ENCODE measurements around the gene HDAC7. TPM values are rescaled to one million over a fixed set of nuclear protein-coding genes. Genes with fewer than 3 reads are reported as not detected.
A peak's percentile ranks its signal among the peaks of the same experiment; 100 is the strongest.

Gene HDAC7
- total RNA-seq, 4 donors from 2014 or later, result 90.4 to 186 (median 98.4) TPM

GRCh38 chr12:47793015-47793681 is 26.6 kb downstream of the HDAC7 start:
- peaks cover 14 to 100% (median 56%) of the 10 kb centered on the region in 3 donors for H3K36me3 ChIP-seq
- H3K27ac ChIP-seq, result peak overlapping the region in 1 of 4 donors; percentile 51
- H3K4me1 ChIP-seq, result peaks cover 0 to 3% (median 0%) of the 10 kb centered on the region in 4 donors
- H3K27me3 ChIP-seq, result no peaks in the 10 kb centered on the region
- 84% methylated on average over 6 to 15 of the region's 15 CpGs for WGBS, 2 donors
- DNase-seq (ENCODE audit: low spot score in 2 of 2), result no peak
- no peak overlapping the region for H3K4me3 ChIP-seq
- no peak for TF ChIP-seq POLR2A (IDR thresholded peaks at IDR 0.05)
- no peaks in the 10 kb centered on the region for H3K9me3 ChIP-seq

- TF ChIP-seq POLR2A (IDR thresholded peaks at IDR 0.05), result no peak
- TF ChIP-seq EP300 (IDR thresholded peaks at IDR 0.05), result no peak
- no peak for TF ChIP-seq CTCF (IDR thresholded peaks at IDR 0.05)
- peak overlapping the region in 2 of 4 donors; percentile 18 to 34 for H3K27ac ChIP-seq
- H3K4me3 ChIP-seq, result no peak overlapping the region
- DNase-seq (ENCODE audit: low spot score in 2 of 2), result no peak
- H3K36me3 ChIP-seq, result peaks cover 17 to 100% (median 55%) of the 10 kb centered on the region in 3 donors
- 86 to 93% methylated on average over 10 to 13 of the region's 16 CpGs for WGBS, 2 donors
- no peaks in the 10 kb centered on the region for H3K9me3 ChIP-seq
- H3K4me1 ChIP-seq, result peaks cover 0 to 11% (median 0%) of the 10 kb centered on the region in 4 donors
- no peaks in the 10 kb centered on the region for H3K27me3 ChIP-seq
These were observed 27.8 kb downstream of the HDAC7 start for GRCh38 chr12:47791874-47792273.

DNA sequence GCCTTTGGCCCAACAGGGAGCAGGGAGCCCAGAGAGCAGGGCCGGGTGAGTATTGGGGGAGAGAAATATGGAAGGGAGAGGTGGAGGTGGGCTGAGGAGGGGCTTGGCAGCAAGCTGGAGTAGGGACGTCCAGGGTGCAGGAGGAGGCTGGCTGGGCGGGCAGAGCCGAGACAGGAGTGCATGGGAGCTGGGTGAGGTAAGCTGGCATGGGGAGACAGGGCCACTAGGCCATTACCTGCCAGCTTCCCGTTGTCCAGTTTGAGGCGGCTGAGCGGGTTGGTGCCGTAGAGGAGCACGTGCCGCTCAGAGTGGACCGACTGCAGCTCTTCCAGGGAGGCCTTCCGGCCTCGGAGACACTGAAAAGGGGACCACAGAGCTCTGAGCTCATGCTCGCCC is 28.4 kb downstream of the HDAC7 start:
- H3K9me3 ChIP-seq, result no peaks in the 10 kb centered on the region
- TF ChIP-seq POLR2A (IDR thresholded peaks at IDR 0.05) (no peak), EP300 (IDR thresholded peaks at IDR 0.05) (no peak), CTCF (IDR thresholded peaks at IDR 0.05) (no peak)
- H3K4me1 ChIP-seq, result peaks cover 0 to 16% (median 4%) of the 10 kb centered on the region in 4 donors
- H3K27me3 ChIP-seq, result no peaks in the 10 kb centered on the region
- H3K27ac ChIP-seq, result peak overlapping the region in 2 of 4 donors; percentile 28 to 53
- WGBS, 2 donors, result 90 to 92% methylated on average over 14 of the region's 14 CpGs
- no peak for DNase-seq (ENCODE audit: low spot score in 2 of 2)
- peaks cover 17 to 100% (median 55%) of the 10 kb centered on the region in 3 donors for H3K36me3 ChIP-seq
- H3K4me3 ChIP-seq, result no peak overlapping the region

- peak overlapping the region in 2 of 4 donors; percentile 28 to 53 for H3K27ac ChIP-seq
- peaks cover 0 to 21% (median 8%) of the 10 kb centered on the region in 4 donors for H3K4me1 ChIP-seq
- DNase-seq (ENCODE audit: low spot score in 2 of 2), result no peak
- 88 to 95% methylated on average over 20 of the region's 20 CpGs for WGBS, 2 donors
- H3K36me3 ChIP-seq, result peaks cover 17 to 100% (median 51%) of the 10 kb centered on the region in 3 donors
- no peaks in the 10 kb centered on the region for H3K27me3 ChIP-seq
- H3K4me3 ChIP-seq, result no peak overlapping the region
- TF ChIP-seq EP300 (IDR thresholded peaks at IDR 0.05) (no peak), POLR2A (IDR thresholded peaks at IDR 0.05) (no peak), CTCF (IDR thresholded peaks at IDR 0.05) (no peak)
- H3K9me3 ChIP-seq, result no peaks in the 10 kb centered on the region
These were observed 28.9 kb downstream of the HDAC7 start for GRCh38 chr12:47790676-47791350.

DNA sequence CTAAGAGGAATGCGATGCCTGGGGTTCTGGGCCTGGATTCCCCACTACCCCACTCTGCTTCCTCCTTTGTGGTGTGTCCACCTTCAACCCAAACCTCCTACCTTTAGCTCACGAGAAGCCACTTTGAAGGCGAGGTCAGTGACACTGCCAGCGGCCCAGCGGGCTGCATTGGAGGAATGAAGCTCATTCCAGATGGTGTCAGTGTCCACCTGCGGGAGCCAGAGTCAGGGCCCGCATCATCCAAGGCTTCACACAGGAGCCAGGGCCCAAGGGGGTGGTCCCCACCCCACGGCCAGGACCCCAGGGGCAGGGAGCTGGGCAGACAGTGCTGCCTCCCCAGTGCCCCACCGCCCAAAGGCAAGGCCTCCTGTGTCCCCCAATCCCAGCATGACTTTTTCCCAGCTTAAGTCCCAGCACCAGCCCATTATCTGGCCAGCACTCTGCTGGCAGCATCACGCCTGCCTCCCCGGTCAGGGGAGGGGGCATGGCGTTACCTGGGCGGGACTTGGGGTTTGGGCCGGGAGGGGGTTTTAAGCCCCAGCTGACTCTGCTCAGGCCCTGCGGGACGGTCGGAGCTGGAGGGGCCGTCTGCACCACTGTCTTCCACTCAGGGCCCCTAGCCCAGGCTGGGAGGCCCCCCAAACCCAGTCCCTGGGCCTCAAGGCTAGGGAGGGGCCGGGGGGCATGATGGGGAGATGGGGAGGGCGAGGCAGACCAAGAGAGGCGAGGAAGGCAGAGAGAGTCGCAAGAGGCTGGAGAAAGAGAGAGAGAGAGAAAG is 29.8 kb downstream of the HDAC7 start:
- Histone ChIP-seq H3K9me3 (no peaks in the 10 kb centered on the region), H3K27me3 (no peaks in the 10 kb centered on the region), H3K4me3 (no peak overlapping the region), H3K27ac (peak overlapping the region in 1 of 4 donors; percentile 53), H3K4me1 (peaks cover 0 to 21% (median 8%) of the 10 kb centered on the region in 4 donors), H3K36me3 (peaks cover 12 to 100% (median 49%) of the 10 kb centered on the region in 3 donors)
- DNase-seq (ENCODE audit: low spot score in 2 of 2), result no peak
- 88 to 89% methylated on average over 21 to 22 of the region's 22 CpGs for WGBS, 2 donors
- TF ChIP-seq EP300 (IDR thresholded peaks at IDR 0.05) (no peak), CTCF (IDR thresholded peaks at IDR 0.05) (no peak), POLR2A (IDR thresholded peaks at IDR 0.05) (no peak)

All from tibial nerve (tissue), 4 donors.